Left renal cortex interstitium (tissue), 4 donors: ENCODE data around the gene TMEM207. TPM values are rescaled to one million over a fixed set of nuclear protein-coding genes. Genes with fewer than 3 reads are reported as not detected.

Source experiments
- DNase-seq, 4 donors: peaks; one replicate each; pipeline ENCODE4 v3.0.0-alpha.2; 2013; ENCODE audit warnings: low read depth in 4 of 4, low spot score in 2 of 4, missing footprints in 1 of 4
- polyA plus RNA-seq, 4 donors: library from polyadenylated mRNA; unstranded; fragments of 120-200 nt; gene quantifications; one replicate each; pipeline ENCODE4 v1.2.1, GENCODE V29; 2013; ENCODE audit not compliant: insufficient read length in 4 of 4

The TMEM207 gene
- polyA plus RNA-seq, 4 donors = 15.4 to 25.7 (median 20.6) TPM

- no peak for DNase-seq
Observed at GRCh38 chr3:190388703-190389102, 61.0 kb downstream of the TMEM207 start.

GRCh38 chr3:190387578-190388213, 62.0 kb downstream of the TMEM207 start, which contains the start of gene CLDN16:
Gene CLDN16, plus strand, starts transcription at chr3:190388163. Its CDS starts 167 bp downstream, at chr3:190388330.
- DNase-seq = peak in 1 of 4 donors; percentile 2

GRCh38 chr3:190385731-190386688, 63.7 kb downstream of the TMEM207 start:
- no peak for DNase-seq

- DNase-seq = no peak
Observed at GRCh38 chr3:190384309-190384756, 65.4 kb downstream of the TMEM207 start.

GRCh38 chr3:190382082-190382481, 67.6 kb downstream of the TMEM207 start:
- DNase-seq = no peak

- no peak for DNase-seq
Observed at GRCh38 chr3:190381441-190381840, 68.3 kb downstream of the TMEM207 start.

GRCh38 chr3:190380184-190380583, 69.5 kb downstream of the TMEM207 start:
- DNase-seq = no peak

Other genes starting within 250 kb of the TMEM207 start
- gene CLDN1, start 127.5 kb downstream of the TMEM207 start, polyA plus RNA-seq = 10 to 100 TPM; 58.9 to 73.4 (median 63.5) TPM
- 10 to 100 TPM; 31.3 to 55.7 (median 43.1) TPM for gene CLDN16, start 61.7 kb downstream of the TMEM207 start, polyA plus RNA-seq
- 10 to 100 TPM; 14.4 to 30.6 (median 20.9) TPM for gene IL1RAP, start 64.2 kb upstream of the TMEM207 start, polyA plus RNA-seq